HG03103 (cell line): ENCODE measurements around the gene PCBD2.
"Not testable (repeated sequence)": the region's sequence is repeated elsewhere in the genome, so short reads cannot be mapped to it uniquely, and the experiment has no call there.

Experiments
- ATAC-seq: cut with Tn5 transposase; IDR thresholded peaks from one replicate; pipeline ENCODE4 v1.9.1; 2021; ENCODE audit warnings: low read depth; ENCODE audit not compliant: unreplicated experiment

The PCBD2 gene

GRCh38 chr5:134997015-134997414, 92.1 kb downstream of the PCBD2 start:
- ATAC-seq = no peak

GRCh38 chr5:134998068-134998467, 93.1 kb downstream of the PCBD2 start:
- ATAC-seq = not testable (repeated sequence)

GRCh38 chr5:135004376-135004775, 99.4 kb downstream of the PCBD2 start:
- no peak for ATAC-seq

GRCh38 chr5:135005076-135005475, 100.1 kb downstream of the PCBD2 start:
- ATAC-seq = no peak

- ATAC-seq = no peak
Measured at GRCh38 chr5:135007305-135007704, 102.4 kb downstream of the PCBD2 start.

GRCh38 chr5:135007749-135008363, 102.9 kb downstream of the PCBD2 start:
- no peak for ATAC-seq

GRCh38 chr5:135008556-135008955, 103.6 kb downstream of the PCBD2 start:
- no peak for ATAC-seq

- no peak for ATAC-seq
Measured at GRCh38 chr5:135008981-135009735, 104.2 kb downstream of the PCBD2 start.

GRCh38 chr5:135009736-135010501, 105.0 kb downstream of the PCBD2 start:
- no peak for ATAC-seq

- no peak for ATAC-seq
Measured at GRCh38 chr5:135010502-135011354, 105.8 kb downstream of the PCBD2 start.

- ATAC-seq = no peak
Measured at GRCh38 chr5:135011355-135012032, 106.6 kb downstream of the PCBD2 start.

- ATAC-seq = no peak
Measured at GRCh38 chr5:135012033-135012588, 107.2 kb downstream of the PCBD2 start.
